SK-N-SH treated with all-trans-retinoic acid at 6 μM for 48 hours (cell line): ENCODE data around the gene COL6A2.

Experiments used
- PATZ1 ChIP-seq: fragments of 250-450 bp; sonication (Bioruptor Pico); IDR thresholded peaks from 2 replicates; pipeline ENCODE4 v1.8.0; 2020; ENCODE audit warnings: mild to moderate bottlenecking, moderate library complexity, borderline replicate concordance
- PPARA ChIP-seq: fragments of 250-450 bp; sonication (Bioruptor Pico); IDR thresholded peaks from 2 replicates; pipeline ENCODE4 v1.5.0; 2020; ENCODE audit warnings: mild to moderate bottlenecking, borderline replicate concordance
- TCF4 ChIP-seq: fragments of 250-450 bp; sonication (Bioruptor Pico); IDR thresholded peaks from 2 replicates; pipeline ENCODE4 v1.8.0; 2021; ENCODE audit warnings: mild to moderate bottlenecking, moderate library complexity, borderline replicate concordance
- ZNF70 ChIP-seq: fragments of 450-650 bp; formaldehyde crosslinking; IDR thresholded peaks from 2 replicates; pipeline ENCODE4 v1.5.0; 2020; ENCODE audit warnings: mild to moderate bottlenecking, moderate library complexity

- TF ChIP-seq PPARA (no peak), ZNF70 (CRISPR knock-in tag) (no peak), TCF4 (CRISPR knock-in tag) (no peak), PATZ1 (CRISPR knock-in tag) (no peak)
These were observed 2.1 kb downstream of the COL6A2 start for GRCh38 chr21:46100020-46100419.
